H1 (cell line): ENCODE results near the gene MPPED1. TPM values are rescaled to one million over a fixed set of nuclear protein-coding genes. Genes with fewer than 3 reads are reported as not detected.
A peak's percentile ranks its signal among the peaks of the same experiment; 100 is the strongest.

Experiments
- CTCF ChIA-PET: fragments of 300-600 bp; sonication (Branson Sonifier 250); formaldehyde crosslinking; loops from one replicate; lab custom pipeline; 2021; ENCODE audit not compliant: partially characterized antibody; lab: Charles Lee
- POLR2A ChIA-PET: fragments of 300-600 bp; sonication (Branson Sonifier 250); formaldehyde crosslinking; loops from one replicate; lab custom pipeline; 2021; ENCODE audit warnings: inconsistent platforms; ENCODE audit not compliant: partially characterized antibody; lab: Charles Lee
- DNase-seq, 2 experiments: peaks; one replicate each; pipeline versions ENCODE4 v3.0.0 to v3.0.0-alpha.2; 2010 to 2022; ENCODE audit warnings: low spot score in 2 of 2, low read depth in 1 of 2, mixed read lengths in 1 of 2
- FAIRE-seq: peaks from 2 replicates; lab custom pipeline; 2011; peaks lifted over from hg19 to GRCh38; lab: Jason Lieb, UNC
- H2AFZ ChIP-seq: 2 replicates; pipeline ENCODE4 v1.8.1; 2012; ENCODE audit warnings: low read length, inconsistent platforms
- H2AK5ac ChIP-seq: 2 replicates; pipeline ENCODE4 v1.6.1; 2013; ENCODE audit warnings: low read depth, low read length
- H2BK120ac ChIP-seq: replicated peaks from 2 replicates; pipeline ENCODE3; 2013; ENCODE audit warnings: low read depth, low read length, inconsistent platforms
- H2BK12ac ChIP-seq: 2 replicates; pipeline ENCODE4 v1.6.1; 2013; ENCODE audit warnings: low read depth, low read length
- H2BK15ac ChIP-seq: 2 replicates; pipeline ENCODE4 v1.6.1; 2013; ENCODE audit warnings: low read length
- H2BK20ac ChIP-seq: 2 replicates; pipeline ENCODE4 v1.6.1; 2013; ENCODE audit warnings: low read length
- H2BK5ac ChIP-seq: 2 replicates; pipeline ENCODE4 v1.6.1; 2013; ENCODE audit warnings: low read depth, low read length
- H3K14ac ChIP-seq: 2 replicates; pipeline ENCODE4 v1.6.1; 2013; ENCODE audit warnings: inconsistent platforms; ENCODE audit not compliant: insufficient read length
- H3K18ac ChIP-seq: 2 replicates; pipeline ENCODE4 v1.6.1; 2013; ENCODE audit warnings: low read length; ENCODE audit errors: extremely low read depth
- H3K23ac ChIP-seq: 2 replicates; pipeline ENCODE4 v1.6.1; 2013; ENCODE audit warnings: inconsistent platforms; ENCODE audit not compliant: insufficient read length
- H3K23me2 ChIP-seq: 2 replicates; pipeline ENCODE4 v1.6.1; 2013; ENCODE audit warnings: low read depth, low read length
- H3K27ac ChIP-seq: 2 replicates; pipeline ENCODE4 v1.6.1; 2011; ENCODE audit warnings: low read depth, low read length, inconsistent platforms
- H3K27me3 ChIP-seq, 4 experiments: replicated peaks in 1 of 4; 1 replicate in 1 of 4; 2 replicates in 3 of 4; pipeline versions ENCODE4 v1.6.1 to v1.8.1; 2011 to 2013; ENCODE audit warnings: low read length in 3 of 4, mild to moderate bottlenecking in 3 of 4, inconsistent platforms in 2 of 4, mixed read lengths in 2 of 4, moderate library complexity in 1 of 4; ENCODE audit not compliant: control insufficient read depth in 3 of 4, insufficient read depth in 3 of 4; ENCODE audit errors: extremely low read depth in 1 of 4
- H3K36me3 ChIP-seq, 4 experiments: 2 replicates each; pipeline versions ENCODE4 v1.6.1 to v1.8.1; 2011 to 2013; ENCODE audit warnings: mild to moderate bottlenecking in 4 of 4, low read length in 3 of 4, moderate library complexity in 2 of 4, control low read depth in 1 of 4, inconsistent platforms in 1 of 4; ENCODE audit not compliant: insufficient read depth in 4 of 4, control insufficient read depth in 2 of 4
- H3K4ac ChIP-seq: replicated peaks from 2 replicates; pipeline ENCODE3; 2013; ENCODE audit warnings: low read length, low read depth, mixed read lengths, inconsistent platforms; ENCODE audit not compliant: insufficient read length
- H3K4me1 ChIP-seq, 4 experiments: replicated peaks in 1 of 4; 1 replicate in 1 of 4; 2 replicates in 3 of 4; pipeline versions ENCODE4 v1.6.1 to v1.8.1; 2011 to 2013; ENCODE audit warnings: low read length in 3 of 4, inconsistent platforms in 2 of 4, mixed read lengths in 1 of 4; ENCODE audit not compliant: insufficient read depth in 4 of 4, control insufficient read depth in 3 of 4
- H3K4me2 ChIP-seq, 2 experiments: 2 replicates each; pipeline versions ENCODE4 v1.6.1 to v1.8.1; 2011 to 2013; ENCODE audit warnings: low read depth in 2 of 2, low read length in 2 of 2, control low read depth in 1 of 2, inconsistent platforms in 1 of 2, mild to moderate bottlenecking in 1 of 2; ENCODE audit not compliant: insufficient read depth in 1 of 2
- H3K4me3 ChIP-seq, 4 experiments: fragments of 200-600, 300-600 bp in 1 of 4; sonication (generic), shearing (Covaris generic), sonication (Bioruptor Twin) in 1 of 4; 2 replicates each; pipeline versions ENCODE4 v1.5.1 to v1.8.1; 2011 to 2016; ENCODE audit warnings: low read length in 4 of 4, low read depth in 3 of 4, control low read depth in 2 of 4, inconsistent platforms in 2 of 4, mild to moderate bottlenecking in 2 of 4, mixed read lengths in 1 of 4, moderate library complexity in 1 of 4; ENCODE audit not compliant: insufficient read depth in 2 of 4; ENCODE audit errors: extremely low read depth in 1 of 4
- H3K56ac ChIP-seq: replicated peaks from 2 replicates; pipeline ENCODE3; 2013; ENCODE audit warnings: low read depth, mild to moderate bottlenecking, mixed read lengths, low read length, inconsistent platforms; ENCODE audit not compliant: insufficient read length
- H3K79me1 ChIP-seq: 2 replicates; pipeline ENCODE4 v1.6.1; 2013; ENCODE audit warnings: low read depth, low read length, control low read depth
- H3K79me2 ChIP-seq, 2 experiments: 2 replicates each; pipeline versions ENCODE4 v1.6.1 to v1.8.1; 2012 to 2013; ENCODE audit warnings: low read length in 2 of 2, mild to moderate bottlenecking in 2 of 2, inconsistent platforms in 1 of 2; ENCODE audit not compliant: insufficient read depth in 2 of 2, control insufficient read depth in 1 of 2
- H3K9ac ChIP-seq, 4 experiments: replicated peaks in 1 of 4; 1 replicate in 1 of 4; 2 replicates in 3 of 4; pipeline versions ENCODE4 v1.6.1 to v1.8.1; 2011 to 2013; ENCODE audit warnings: low read depth in 3 of 4, low read length in 3 of 4, control low read depth in 2 of 4, mild to moderate bottlenecking in 2 of 4, moderate library complexity in 2 of 4, inconsistent platforms in 1 of 4; ENCODE audit errors: extremely low read depth in 1 of 4
- H3K9me3 ChIP-seq, 2 experiments: 2 replicates each; pipeline versions ENCODE4 v1.6.1 to v1.8.1; 2012 to 2013; ENCODE audit warnings: mild to moderate bottlenecking in 2 of 2, moderate library complexity in 2 of 2, control low read depth in 1 of 2, inconsistent platforms in 1 of 2, low read depth in 1 of 2, low read length in 1 of 2, mixed read lengths in 1 of 2; ENCODE audit not compliant: insufficient read depth in 2 of 2
- H4K20me1 ChIP-seq, 2 experiments: replicated peaks in 1 of 2; 2 replicates each; pipeline versions ENCODE3 to v1.8.1; 2011 to 2013; ENCODE audit warnings: inconsistent platforms in 2 of 2, low read length in 2 of 2, mild to moderate bottlenecking in 1 of 2; ENCODE audit not compliant: insufficient read depth in 2 of 2, control insufficient read depth in 1 of 2
- H4K5ac ChIP-seq: 2 replicates; pipeline ENCODE4 v1.6.1; 2013; ENCODE audit warnings: low read length, low read depth, mixed read lengths, inconsistent platforms; ENCODE audit not compliant: insufficient read length
- H4K8ac ChIP-seq: 2 replicates; pipeline ENCODE4 v1.8.0; 2013; ENCODE audit warnings: mild to moderate bottlenecking, moderate library complexity, low read length, inconsistent platforms; ENCODE audit not compliant: insufficient read depth; ENCODE audit errors: extremely low read depth
- H4K91ac ChIP-seq: replicated peaks from 2 replicates; pipeline ENCODE3; 2013; ENCODE audit warnings: low read length, mixed read lengths, inconsistent platforms; ENCODE audit not compliant: insufficient read length
- BCL11A ChIP-seq, 2 experiments: IDR thresholded peaks; one replicate each; pipeline ENCODE4 v1.6.1; 2011; ENCODE audit warnings: low read depth in 2 of 2, low read length in 2 of 2, mild to moderate bottlenecking in 2 of 2
- CEBPB ChIP-seq: IDR thresholded peaks from 2 replicates; pipeline ENCODE4 v1.6.1; 2012; ENCODE audit warnings: low read depth, low read length
- FOSL1 ChIP-seq: IDR thresholded peaks from 2 replicates; pipeline ENCODE4 v1.6.1; 2011; ENCODE audit warnings: mild to moderate bottlenecking, low read depth, low read length, moderate library complexity; ENCODE audit not compliant: insufficient read depth
- GTF2F1 ChIP-seq: IDR thresholded peaks from 2 replicates; pipeline ENCODE4 v1.6.1; 2012; ENCODE audit warnings: low read depth, low read length, improper control_type of control experiment, borderline replicate concordance
- HDAC2 ChIP-seq, 2 experiments: fragments of 300-600 bp in 1 of 2; sonication (generic) in 1 of 2; IDR thresholded peaks; 2 replicates each; pipeline ENCODE4 v1.6.1; 2011 to 2012; ENCODE audit warnings: low read depth in 2 of 2, low read length in 2 of 2, mild to moderate bottlenecking in 2 of 2, moderate library complexity in 2 of 2, borderline replicate concordance in 1 of 2, inconsistent platforms in 1 of 2
- JUND ChIP-seq: IDR thresholded peaks from 2 replicates; pipeline ENCODE4 v1.6.1; 2011; ENCODE audit warnings: mild to moderate bottlenecking, improper control_type of control experiment, low read length
- KDM1A ChIP-seq: fragments of 200-600, 300-600 bp; sonication (generic); IDR thresholded peaks from 2 replicates; pipeline ENCODE4 v1.7.1; 2016; ENCODE audit warnings: mild to moderate bottlenecking, low read length, borderline replicate concordance
- KDM4A ChIP-seq: IDR thresholded peaks from one replicate; pipeline ENCODE4 v1.7.1; 2012; ENCODE audit warnings: low read depth, mild to moderate bottlenecking, moderate library complexity, low read length, inconsistent platforms; ENCODE audit not compliant: severe bottlenecking
- NANOG ChIP-seq: IDR thresholded peaks from 2 replicates; pipeline ENCODE4 v1.6.1; 2011; ENCODE audit warnings: low read length, low read depth, mild to moderate bottlenecking, inconsistent platforms; ENCODE audit not compliant: insufficient read depth, poor library complexity, severe bottlenecking
- RNF2 ChIP-seq: fragments of 200-900, 300-1000 bp; sonication (generic); IDR thresholded peaks from 2 replicates; pipeline ENCODE4 v1.7.1; 2016; ENCODE audit warnings: borderline replicate concordance, low read depth, mild to moderate bottlenecking, antibody characterized with exemption, low read length; ENCODE audit not compliant: poor library complexity, severe bottlenecking; ENCODE audit errors: missing control alignments
- SP4 ChIP-seq: IDR thresholded peaks from 2 replicates; pipeline ENCODE4 v1.6.1; 2012; ENCODE audit warnings: low read length, inconsistent platforms
- SUZ12 ChIP-seq: fragments of 200-600 bp; sonication (generic); IDR thresholded peaks from 2 replicates; pipeline ENCODE4 v1.6.1; 2012; ENCODE audit warnings: mild to moderate bottlenecking, inconsistent platforms, low read length, moderate library complexity, mixed read lengths
- TCF12 ChIP-seq: IDR thresholded peaks from 2 replicates; pipeline ENCODE4 v1.6.1; 2011; ENCODE audit warnings: low read depth, mild to moderate bottlenecking, low read length
- WGBS, 2 experiments: shearing (Covaris generic) in 1 of 2; methylation state at CpG; one replicate each; pipeline versions ENCODE4 v1.1.6 to v1.1.7; 2013 to 2015; ENCODE audit warnings: low lambda C conversion rate in 2 of 2, mixed read lengths in 2 of 2, inconsistent platforms in 1 of 2, low coverage in 1 of 2, missing lambda C conversion rate in 1 of 2; ENCODE audit not compliant: insufficient replicate concordance in 2 of 2, insufficient coverage in 1 of 2, insufficient read length in 1 of 2; ENCODE audit errors: extremely low coverage in 1 of 2, missing lambda C conversion rate in 1 of 2; 5-methylcytosine and 5-hydroxymethylcytosine counted together
- polyA plus RNA-seq, 7 experiments: library from polyadenylated mRNA; depleted of rRNA in 3 of 7; stranded (reverse) in 5 of 7; unstranded in 2 of 7; fragments of >200 nt in 5 of 7; fragments of 200-250 nt in 2 of 7; gene quantifications; 1 replicate in 5 of 7; 2 replicates in 1 of 7; 4 replicates in 1 of 7; pipeline versions ENCODE4 v1.2.1 to v1.2.3, GENCODE V29; 2011 to 2013; ENCODE audit warnings: missing spikeins in 2 of 7, mixed read lengths in 2 of 7
- total RNA-seq: library from RNA; stranded (reverse); fragmentation: NEBNext Ultra II Directional; extraction: Animal tissue kit (Norgen Biotek cat#: 25700); gene quantifications from 2 replicates; pipeline ENCODE4 v1.2.1, GENCODE V29; 2021

The MPPED1 gene
- total and polyA plus RNA-seq, 2 of the 8 experiments (the other 6 are each of a cell fraction or from before 2014, with no cell fraction given) = 0.29 to 0.37 TPM

DNA sequence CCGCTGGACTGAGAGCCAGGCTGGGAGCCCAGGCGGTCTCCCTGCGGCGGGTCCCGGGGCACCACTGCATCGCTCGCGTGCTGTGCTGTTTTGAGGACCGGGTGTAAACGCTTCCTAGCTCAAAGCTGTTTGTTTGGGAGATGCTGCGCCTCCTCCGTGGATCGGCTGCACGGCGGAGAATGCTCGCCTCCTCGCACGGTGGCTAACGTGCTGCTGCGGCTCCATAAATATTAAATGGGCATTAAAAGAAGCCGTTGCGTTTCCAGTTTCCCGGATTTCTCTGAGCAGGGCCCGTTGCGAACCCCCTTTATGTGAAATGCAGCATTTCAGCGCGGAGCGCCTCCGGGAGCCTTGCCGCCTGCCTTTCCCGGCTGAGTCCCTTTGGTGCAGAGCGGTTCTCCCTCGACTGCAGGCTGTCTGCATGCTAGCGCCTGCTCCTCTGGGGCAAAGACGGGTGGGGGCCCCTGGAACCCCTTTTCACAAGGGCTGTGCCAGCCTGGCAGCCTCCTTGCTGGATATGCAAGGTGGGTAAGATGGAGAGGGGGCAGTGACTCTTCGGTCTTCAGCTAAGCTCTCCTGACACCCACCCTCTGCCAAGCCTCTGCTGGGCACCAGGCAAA, 9.3 kb downstream of the MPPED1 start:
- H2BK5ac ChIP-seq = no peak overlapping the region
- no peak overlapping the region for H3K18ac ChIP-seq
- no peaks in the 10 kb centered on the region for H3K79me1 ChIP-seq
- DNase-seq = no peak
- no peak overlapping the region for H2BK12ac ChIP-seq
- H3K27me3 ChIP-seq = no peaks in the 10 kb centered on the region
- no peak overlapping the region for H3K4ac ChIP-seq
- no peak overlapping the region for H2AFZ ChIP-seq
- H3K9ac ChIP-seq = no peak overlapping the region
- H3K4me3 ChIP-seq = no peak overlapping the region
- no peaks in the 10 kb centered on the region for H3K23me2 ChIP-seq
- POLR2A ChIA-PET = interaction anchor here (1.0 to 1.3 kb wide), 2 partner anchors 8 to 18 kb away, joined by 3 to 4 read pairs; no protein-coding TSS in a partner anchor
- H3K14ac ChIP-seq = no peak overlapping the region
- 93% methylated on average over 36 of the region's 36 CpGs; no CpG with 5 or more reads in 1 of the 2 experiments for WGBS, 2 experiments
- H3K56ac ChIP-seq = no peak overlapping the region
- no peaks in the 10 kb centered on the region for H3K9me3 ChIP-seq
- H3K79me2 ChIP-seq = no peaks in the 10 kb centered on the region
- no peak overlapping the region for H3K27ac ChIP-seq
- H3K36me3 ChIP-seq = no peaks in the 10 kb centered on the region
- H4K91ac ChIP-seq = no peak overlapping the region
- CTCF ChIA-PET = interaction anchor here (0.6 to 2.0 kb wide), 6 partner anchors 10 to 113 kb away, joined by 3 to 8 read pairs (median 4); no protein-coding TSS in a partner anchor
- no peak overlapping the region for H2BK120ac ChIP-seq
- H3K4me2 ChIP-seq = no peak overlapping the region
- peaks cover 0 to 2% of the 10 kb centered on the region in 2 experiments for H4K20me1 ChIP-seq
- no peak overlapping the region for H2BK15ac ChIP-seq
- no peak overlapping the region for H2AK5ac ChIP-seq
- no peak overlapping the region for H3K23ac ChIP-seq
- FAIRE-seq = no peak
- H2BK20ac ChIP-seq = no peak overlapping the region
- H4K8ac ChIP-seq = peak overlapping the region; percentile 0; the same call in 1 of the 2 replicates
- H3K4me1 ChIP-seq = no peaks in the 10 kb centered on the region; a peak in 1 of 7 replicates
- H4K5ac ChIP-seq = no peak overlapping the region
- no peak for TF ChIP-seq RNF2
- TF ChIP-seq SP4 = no peak
- no peak for TF ChIP-seq JUND
- TF ChIP-seq BCL11A (IDR thresholded peaks at IDR 0.05; ENCODE audit: low read depth in 2 of 2, low read length in 2 of 2) = no peak
- TF ChIP-seq KDM1A = no peak
- no peak for TF ChIP-seq KDM4A
- no peak for TF ChIP-seq CEBPB
- TF ChIP-seq SUZ12 = no peak
- TF ChIP-seq NANOG = no peak
- TF ChIP-seq GTF2F1 = no peak
- TF ChIP-seq HDAC2 (IDR thresholded peaks at IDR 0.05; ENCODE audit: borderline replicate concordance in 1 of 2, low read depth in 2 of 2, low read length in 2 of 2) = no peak
- no peak for TF ChIP-seq FOSL1
- TF ChIP-seq TCF12 = no peak
